HG03457 (cell line): ENCODE data around the gene TRIM45.
"Not testable (repeated sequence)": the region's sequence is repeated elsewhere in the genome, so short reads cannot be mapped to it uniquely, and the experiment has no call there.

Source experiments
- ATAC-seq: cut with Tn5 transposase; IDR thresholded peaks from one replicate; pipeline ENCODE4 v1.9.1; 2021; ENCODE audit warnings: moderate number of reproducible peaks; ENCODE audit not compliant: unreplicated experiment

Gene TRIM45

DNA sequence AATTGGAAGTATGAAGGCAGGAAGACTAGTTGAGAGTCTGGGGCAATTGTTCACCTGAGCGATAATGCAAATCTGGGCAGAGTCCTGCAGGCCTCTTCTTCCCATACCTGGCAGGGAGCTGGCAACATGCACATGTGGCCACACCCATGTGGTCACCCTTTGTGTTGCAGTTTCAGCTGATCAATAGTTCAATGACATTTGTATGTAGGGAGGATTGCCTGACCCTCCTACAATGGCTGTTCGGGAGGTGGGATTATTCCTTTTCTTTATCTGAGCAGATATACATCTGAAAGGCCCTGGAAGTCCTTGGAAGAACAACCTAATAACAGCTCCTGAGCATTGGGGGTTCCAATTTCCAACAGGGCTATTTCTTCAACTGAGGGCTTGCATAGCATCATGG, 15.2 kb upstream of the TRIM45 start:
- ATAC-seq = no peak

DNA sequence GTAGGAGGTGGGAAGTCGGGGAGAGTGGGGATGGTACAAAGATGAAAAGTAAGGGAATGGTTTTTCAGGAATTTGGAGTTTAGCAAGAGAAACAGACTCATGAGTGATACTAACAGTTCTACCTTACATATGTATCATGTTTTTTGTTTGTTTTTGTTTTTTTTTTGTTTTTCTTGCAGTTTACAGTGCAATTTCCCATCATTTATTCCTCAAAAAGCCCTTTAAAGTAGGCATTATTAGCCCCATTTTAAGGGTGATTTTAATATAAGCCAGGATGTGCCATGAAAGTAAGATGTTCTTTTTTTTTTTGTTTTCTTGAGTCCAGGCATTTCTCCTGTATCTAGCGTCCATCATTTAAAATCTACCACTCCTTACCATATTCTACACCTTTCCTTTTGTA, 13.8 kb upstream of the TRIM45 start:
- no peak for ATAC-seq

- no peak for ATAC-seq
These were observed 9.0 kb upstream of the TRIM45 start for GRCh38 chr1:117130526-117130925.

DNA sequence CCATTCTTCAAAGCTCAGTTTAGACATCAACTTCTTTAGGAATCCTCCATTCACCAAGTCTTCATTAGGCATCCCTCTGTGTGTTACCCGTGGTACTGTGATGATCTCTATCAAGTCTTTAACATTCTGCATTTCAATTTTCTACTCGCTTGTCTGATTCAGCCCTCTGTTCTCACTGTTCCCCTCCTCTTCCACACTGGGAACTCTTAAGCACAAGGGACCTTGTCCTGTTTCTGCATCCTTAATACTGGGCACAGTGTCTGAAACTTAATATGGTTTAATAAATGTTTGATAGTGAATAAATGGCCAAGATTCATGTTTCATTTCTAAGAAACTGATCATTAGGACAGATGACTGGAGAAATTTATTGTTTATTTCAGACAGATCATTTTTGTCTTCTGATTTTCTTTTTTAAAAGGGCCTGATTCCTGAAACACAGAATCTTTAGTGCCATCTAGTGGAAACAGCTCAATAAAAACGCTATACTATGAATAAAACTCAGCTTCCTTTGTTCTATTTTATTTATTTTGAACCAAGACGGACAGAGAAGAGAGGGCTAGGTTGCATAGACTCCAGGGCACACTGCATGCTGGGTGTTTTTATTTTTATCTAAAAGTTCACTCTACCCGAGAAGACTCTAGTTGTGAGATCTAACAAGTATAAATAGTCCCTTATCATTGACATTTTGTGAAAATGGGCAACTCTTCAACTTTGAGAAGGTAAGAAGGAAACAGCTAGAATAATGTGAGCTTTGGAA, 7.0 kb upstream of the TRIM45 start:
- no peak for ATAC-seq

- no peak for ATAC-seq
These were observed 6.2 kb upstream of the TRIM45 start for GRCh38 chr1:117127795-117128194.

DNA sequence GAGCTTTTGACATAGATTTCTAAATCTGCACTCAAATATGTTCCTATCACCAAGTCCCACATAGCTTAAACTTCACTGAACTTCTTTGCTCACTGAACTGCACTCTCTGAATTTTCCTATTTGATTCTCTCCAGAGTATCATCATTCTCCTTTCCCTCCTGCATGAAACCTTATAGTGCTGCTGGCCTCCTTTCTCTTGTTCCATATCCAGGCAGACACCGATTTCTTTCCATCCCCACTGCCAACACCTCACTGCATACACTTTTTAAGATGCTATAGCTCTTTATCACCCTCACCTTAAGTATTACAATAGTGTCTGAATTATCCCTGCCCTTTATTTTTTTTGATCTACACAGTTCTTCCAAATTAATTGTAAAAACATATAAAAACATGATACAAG, 3.1 kb upstream of the TRIM45 start:
- no peak for ATAC-seq

- ATAC-seq = no peak
These were observed 1.7 kb upstream of the TRIM45 start for GRCh38 chr1:117123274-117123673.

DNA sequence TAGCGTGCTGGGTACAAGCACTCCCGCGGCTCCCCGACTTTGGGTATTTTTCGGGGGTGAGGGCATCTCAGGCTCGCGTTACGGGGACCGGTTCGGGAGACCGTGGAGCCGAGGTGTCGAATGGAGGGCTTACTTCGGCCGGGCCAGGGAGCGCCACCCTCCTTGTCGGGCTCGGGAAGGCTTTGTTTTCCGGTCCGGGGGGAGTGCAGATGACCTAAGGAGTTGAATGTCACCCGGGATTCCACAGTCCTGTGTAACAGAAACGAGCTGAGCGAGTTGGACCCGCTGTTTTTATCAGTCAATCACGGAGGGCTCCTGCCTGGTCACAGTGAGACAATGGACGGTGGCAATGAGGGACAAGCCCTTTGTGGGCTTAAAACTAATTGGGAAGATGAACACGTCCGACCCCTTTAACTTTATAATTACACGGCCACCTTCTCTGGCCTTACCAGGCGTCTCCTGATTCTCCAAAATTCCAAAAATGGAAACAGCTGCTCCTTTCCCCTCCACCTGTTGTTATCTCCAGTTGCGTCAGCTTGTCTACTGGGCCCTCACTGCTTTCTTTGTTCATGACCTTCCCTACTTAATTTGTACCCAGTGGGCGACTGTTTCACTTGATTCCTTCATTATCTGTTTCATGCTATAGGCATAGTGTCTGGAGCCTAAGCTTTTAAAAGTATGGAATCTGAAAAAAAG, 929 bp upstream of the TRIM45 start:
- ATAC-seq = no peak

- ATAC-seq = no peak
These were observed 568 bp downstream of the TRIM45 start for GRCh38 chr1:117120774-117121588.

- not testable (repeated sequence) for ATAC-seq
These were observed 2.4 kb downstream of the TRIM45 start for GRCh38 chr1:117119144-117119543.

DNA sequence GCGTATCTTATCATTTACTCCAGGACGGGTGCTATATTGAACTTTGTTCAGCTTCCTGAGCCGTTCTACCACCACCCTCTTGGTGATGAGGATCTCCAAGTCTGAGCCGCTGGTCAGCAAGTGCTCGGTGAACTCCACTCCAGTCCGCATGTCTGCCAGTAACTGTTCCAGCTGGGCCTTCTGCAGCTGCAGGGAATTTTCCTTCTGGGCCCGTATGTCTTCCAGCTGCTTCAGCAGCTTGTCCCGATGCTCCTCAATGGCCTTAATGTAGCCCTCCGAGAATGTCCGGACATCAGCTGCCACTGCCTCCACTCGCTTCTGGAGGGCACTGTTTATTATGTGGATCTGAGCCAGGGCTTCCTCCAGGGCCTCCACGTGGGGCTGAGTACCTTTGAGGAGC, 3.4 kb downstream of the TRIM45 start:
- no peak for ATAC-seq

DNA sequence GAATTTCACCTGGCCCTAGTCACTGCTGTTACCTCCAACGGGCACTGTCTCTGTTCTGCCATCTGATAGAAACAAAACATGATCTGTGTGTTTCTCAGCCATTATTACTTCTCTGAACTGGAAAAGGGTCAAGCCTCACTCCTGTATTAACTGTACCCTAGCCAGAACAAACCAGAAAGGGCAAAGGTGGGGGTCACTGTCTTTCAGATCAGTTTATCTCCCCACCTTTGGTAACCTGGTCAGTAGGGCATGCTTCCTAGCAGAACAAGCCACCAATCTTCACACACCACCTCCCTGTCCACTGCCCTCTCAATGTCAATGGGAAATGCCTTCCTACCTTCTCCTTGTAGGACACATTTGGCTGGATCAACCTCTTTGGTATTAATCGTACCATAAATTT, 3.9 kb downstream of the TRIM45 start:
- ATAC-seq = no peak

GRCh38 chr1:117116784-117117130, 4.8 kb downstream of the TRIM45 start:
- no peak for ATAC-seq

GRCh38 chr1:117116090-117116783, 5.3 kb downstream of the TRIM45 start:
- ATAC-seq = no peak

DNA sequence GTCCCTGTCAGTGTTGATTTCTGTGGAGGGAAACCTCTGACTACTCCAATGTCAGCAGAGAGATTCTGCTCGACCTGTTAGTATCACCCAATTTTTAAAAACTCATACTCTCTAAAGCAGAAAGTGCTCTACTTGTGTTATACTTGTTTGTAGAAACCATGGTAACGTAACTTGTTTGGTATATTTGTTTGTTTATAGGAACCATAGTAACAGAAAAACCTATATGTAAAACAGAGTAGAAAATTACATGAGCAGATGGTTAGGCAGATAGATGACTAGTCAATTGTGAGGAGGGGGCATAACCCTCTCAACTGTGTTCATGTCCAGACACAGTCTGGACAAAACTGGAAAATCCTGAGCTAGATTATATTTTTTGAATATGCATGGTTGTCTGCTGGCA, 6.7 kb downstream of the TRIM45 start:
- no peak for ATAC-seq

DNA sequence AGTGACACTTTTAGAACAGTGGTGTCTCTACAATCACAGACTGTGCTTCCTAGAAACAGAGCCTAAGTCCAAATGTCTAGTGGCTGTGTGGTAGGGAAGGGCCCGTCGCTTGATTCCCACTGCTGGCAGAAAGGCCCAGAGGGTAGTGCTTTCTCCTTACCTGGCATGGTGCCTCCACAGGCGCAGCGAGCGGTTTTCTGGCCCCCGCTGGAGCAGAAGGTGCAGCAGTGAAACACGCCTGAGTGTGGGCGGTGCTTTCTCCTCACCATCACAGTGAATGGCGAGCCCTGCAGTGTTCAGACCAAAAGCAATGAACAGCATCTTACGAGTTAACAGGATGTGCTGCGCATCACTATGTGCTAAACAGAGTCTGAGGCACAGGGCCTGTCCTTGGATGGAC, 8.3 kb downstream of the TRIM45 start:
- no peak for ATAC-seq

- ATAC-seq = no peak
These were observed 9.4 kb downstream of the TRIM45 start for GRCh38 chr1:117112047-117112717.

- ATAC-seq = no peak
These were observed 10.8 kb downstream of the TRIM45 start for GRCh38 chr1:117110774-117111173.

- ATAC-seq = no peak
These were observed 14.2 kb downstream of the TRIM45 start for GRCh38 chr1:117107364-117107763.

DNA sequence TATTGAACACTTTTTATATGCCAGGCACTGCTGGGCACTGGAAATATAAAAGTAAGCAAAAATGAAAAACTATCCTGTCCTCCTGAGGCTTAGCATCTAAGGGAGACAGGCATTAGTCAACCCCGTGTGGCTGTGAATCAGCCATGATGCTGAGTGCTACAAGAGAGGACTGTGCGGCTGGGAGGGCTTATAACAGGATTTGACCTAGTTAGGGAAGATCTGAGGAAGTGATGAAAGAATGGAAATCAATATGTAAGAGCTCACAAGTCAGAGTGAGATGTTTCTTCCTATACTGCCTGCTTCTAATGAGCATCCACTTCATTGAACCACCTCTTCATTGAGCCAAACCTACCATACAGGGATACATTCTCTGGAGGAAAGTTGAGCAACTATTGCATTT, 15.1 kb downstream of the TRIM45 start:
- ATAC-seq = no peak

GRCh38 chr1:117105722-117106121, 15.8 kb downstream of the TRIM45 start:
- ATAC-seq = no peak
